Measurements from ENCODE around the gene SOHLH2. TPM values are rescaled to one million over a fixed set of nuclear protein-coding genes. Genes with fewer than 3 reads are reported as not detected.

Gene SOHLH2
- total and polyA plus RNA-seq, 4 donors, result 0.04 to 0.28 (median 0.08) TPM

GRCh38 chr13:36143738-36144137 lies 70.6 kb downstream of the SOHLH2 start:
- Histone ChIP-seq H3K9ac (ENCODE audit: insufficient read depth in 1 of 2, low read length in 2 of 2) (no peak overlapping the region), H3K36me3 (ENCODE audit: control insufficient read depth in 4 of 4, insufficient read depth in 4 of 4, low read length in 4 of 4) (no peaks in the 10 kb centered on the region), H3K9me3 (ENCODE audit: control insufficient read depth in 4 of 4, insufficient read depth in 3 of 4, low read length in 3 of 4) (no peaks in the 10 kb centered on the region), H3K4me1 (ENCODE audit: control insufficient read depth in 5 of 5, insufficient read depth in 5 of 5, low read length in 5 of 5) (peaks cover 0 to 2% (median 0%) of the 10 kb centered on the region in 5 donors), H3K4me3 (no peak overlapping the region), H3K27me3 (ENCODE audit: control insufficient read depth in 3 of 3, insufficient read depth in 3 of 3, low read length in 2 of 3) (no peaks in the 10 kb centered on the region), H3K27ac (ENCODE audit: low read depth in 1 of 2, low read length in 1 of 2) (no peak overlapping the region)
- WGBS, 2 donors, result 84 to 85% methylated on average over 2 of the region's 2 CpGs
- DNase-seq (no peak), ATAC-seq (ENCODE audit: insufficient read depth, low FRiP score) (no peak)
- TF ChIP-seq, protein P1, sequence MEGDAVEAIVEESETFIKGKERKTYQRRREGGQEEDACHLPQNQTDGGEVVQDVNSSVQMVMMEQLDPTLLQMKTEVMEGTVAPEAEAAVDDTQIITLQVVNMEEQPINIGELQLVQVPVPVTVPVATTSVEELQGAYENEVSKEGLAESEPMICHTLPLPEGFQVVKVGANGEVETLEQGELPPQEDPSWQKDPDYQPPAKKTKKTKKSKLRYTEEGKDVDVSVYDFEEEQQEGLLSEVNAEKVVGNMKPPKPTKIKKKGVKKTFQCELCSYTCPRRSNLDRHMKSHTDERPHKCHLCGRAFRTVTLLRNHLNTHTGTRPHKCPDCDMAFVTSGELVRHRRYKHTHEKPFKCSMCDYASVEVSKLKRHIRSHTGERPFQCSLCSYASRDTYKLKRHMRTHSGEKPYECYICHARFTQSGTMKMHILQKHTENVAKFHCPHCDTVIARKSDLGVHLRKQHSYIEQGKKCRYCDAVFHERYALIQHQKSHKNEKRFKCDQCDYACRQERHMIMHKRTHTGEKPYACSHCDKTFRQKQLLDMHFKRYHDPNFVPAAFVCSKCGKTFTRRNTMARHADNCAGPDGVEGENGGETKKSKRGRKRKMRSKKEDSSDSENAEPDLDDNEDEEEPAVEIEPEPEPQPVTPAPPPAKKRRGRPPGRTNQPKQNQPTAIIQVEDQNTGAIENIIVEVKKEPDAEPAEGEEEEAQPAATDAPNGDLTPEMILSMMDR (IDR thresholded peaks at IDR 0.05; ENCODE audit: control extremely low read depth, extremely low read depth), result no peak

DNA sequence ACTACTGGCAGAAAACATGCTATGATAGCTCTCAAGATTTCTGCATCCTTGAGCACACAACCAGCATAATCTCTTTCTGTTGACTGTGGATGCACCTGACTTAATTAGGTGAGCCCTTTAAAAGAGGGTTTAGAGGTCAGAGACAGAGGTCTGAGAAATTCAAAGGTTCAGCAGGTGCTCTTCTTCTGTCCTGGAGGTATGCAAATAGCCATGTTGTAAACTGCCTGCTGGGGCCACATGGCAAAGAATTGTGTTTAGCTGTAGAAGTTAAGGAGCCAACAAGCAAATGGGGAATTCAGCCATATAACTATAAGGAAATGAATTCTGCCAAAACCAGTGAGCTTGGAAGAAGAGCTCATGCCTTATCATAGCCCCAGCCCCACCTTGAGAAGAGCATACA lies 71.6 kb downstream of the SOHLH2 start:
- Histone ChIP-seq H3K36me3 (ENCODE audit: control insufficient read depth in 4 of 4, insufficient read depth in 4 of 4, low read length in 4 of 4) (no peaks in the 10 kb centered on the region), H3K27me3 (ENCODE audit: control insufficient read depth in 3 of 3, insufficient read depth in 3 of 3, low read length in 2 of 3) (no peaks in the 10 kb centered on the region), H3K27ac (ENCODE audit: low read depth in 1 of 2, low read length in 1 of 2) (no peak overlapping the region), H3K4me3 (no peak overlapping the region), H3K9me3 (ENCODE audit: control insufficient read depth in 4 of 4, insufficient read depth in 3 of 4, low read length in 3 of 4) (no peaks in the 10 kb centered on the region), H3K4me1 (ENCODE audit: control insufficient read depth in 5 of 5, insufficient read depth in 5 of 5, low read length in 5 of 5) (peaks cover 0 to 2% (median 0%) of the 10 kb centered on the region in 5 donors), H3K9ac (ENCODE audit: insufficient read depth in 1 of 2, low read length in 2 of 2) (no peak overlapping the region)
- no peak for ATAC-seq (ENCODE audit: insufficient read depth, low FRiP score)
- TF ChIP-seq, protein P1 (IDR thresholded peaks at IDR 0.05; ENCODE audit: control extremely low read depth, extremely low read depth), result no peak
- no peak for DNase-seq

DNA sequence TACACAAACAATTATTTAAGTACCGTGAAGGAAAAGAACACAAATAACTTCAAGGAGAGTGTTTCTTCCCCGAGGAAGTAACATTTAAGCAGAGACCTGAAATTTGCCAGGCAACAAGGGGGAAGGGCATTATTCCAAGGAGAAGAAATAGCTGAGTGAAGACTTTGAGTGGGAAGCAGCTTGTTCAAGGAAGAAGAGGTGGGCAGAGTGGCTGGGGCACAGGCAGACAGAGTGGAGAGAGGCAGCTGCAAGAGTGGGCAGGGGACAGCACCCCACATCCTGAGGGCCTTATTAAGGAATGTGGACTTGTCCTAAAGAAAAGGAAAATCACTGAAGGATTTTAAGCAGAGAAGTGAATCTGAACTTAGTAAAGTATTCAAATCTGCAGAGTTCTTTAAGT lies 78.5 kb downstream of the SOHLH2 start:
- ATAC-seq (ENCODE audit: insufficient read depth, low FRiP score), result no peak
- DNase-seq, result no peak
- H3K9ac ChIP-seq (ENCODE audit: insufficient read depth in 1 of 2, low read length in 2 of 2), result no peak overlapping the region
- H3K27ac ChIP-seq (ENCODE audit: low read depth in 1 of 2, low read length in 1 of 2), result no peak overlapping the region
- no peaks in the 10 kb centered on the region for H3K9me3 ChIP-seq (ENCODE audit: control insufficient read depth in 4 of 4, insufficient read depth in 3 of 4, low read length in 3 of 4)
- TF ChIP-seq, protein P1 (IDR thresholded peaks at IDR 0.05; ENCODE audit: control extremely low read depth, extremely low read depth), result no peak
- no peaks in the 10 kb centered on the region for H3K36me3 ChIP-seq (ENCODE audit: control insufficient read depth in 4 of 4, insufficient read depth in 4 of 4, low read length in 4 of 4)
- WGBS, 2 donors, result 55 to 83% methylated on average over 2 of the region's 2 CpGs
- no peak overlapping the region for H3K4me3 ChIP-seq
- H3K4me1 ChIP-seq (ENCODE audit: control insufficient read depth in 5 of 5, insufficient read depth in 5 of 5, low read length in 5 of 5), result peaks cover 0 to 6% (median 0%) of the 10 kb centered on the region in 5 donors
- no peaks in the 10 kb centered on the region for H3K27me3 ChIP-seq (ENCODE audit: control insufficient read depth in 3 of 3, insufficient read depth in 3 of 3, low read length in 2 of 3)

DNA sequence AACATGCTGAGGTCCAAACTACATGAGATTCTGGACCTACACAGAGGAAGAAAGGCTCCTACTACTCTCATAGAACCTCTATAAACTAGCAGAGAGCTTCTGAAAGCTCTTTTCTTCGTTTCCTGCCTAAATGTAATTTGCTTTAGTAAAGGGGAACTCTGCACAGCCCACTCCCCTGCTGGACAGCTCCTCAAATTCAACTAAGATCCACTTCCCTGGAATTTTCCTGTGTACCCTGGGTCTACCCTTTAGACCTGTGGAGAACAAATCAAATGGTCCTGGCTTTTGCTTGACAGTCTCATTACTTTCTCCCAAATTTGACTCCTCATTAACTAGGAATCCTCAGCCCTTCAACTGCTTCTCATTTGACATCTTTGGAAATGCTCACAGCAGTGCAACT lies 79.7 kb downstream of the SOHLH2 start:
- no peak overlapping the region for H3K4me3 ChIP-seq
- H3K9ac ChIP-seq (ENCODE audit: insufficient read depth in 1 of 2, low read length in 2 of 2), result no peak overlapping the region
- H3K9me3 ChIP-seq (ENCODE audit: control insufficient read depth in 4 of 4, insufficient read depth in 3 of 4, low read length in 3 of 4), result peaks cover 0 to 3% (median 0%) of the 10 kb centered on the region in 4 donors
- H3K4me1 ChIP-seq (ENCODE audit: control insufficient read depth in 5 of 5, insufficient read depth in 5 of 5, low read length in 5 of 5), result peaks cover 0 to 6% (median 5%) of the 10 kb centered on the region in 5 donors
- peaks cover 0 to 7% (median 6%) of the 10 kb centered on the region in 3 donors for H3K27me3 ChIP-seq (ENCODE audit: control insufficient read depth in 3 of 3, insufficient read depth in 3 of 3, low read length in 2 of 3)
- H3K27ac ChIP-seq (ENCODE audit: low read depth in 1 of 2, low read length in 1 of 2), result no peak overlapping the region
- WGBS, 2 donors, result 53 to 58% methylated on average over 1 of the region's 1 CpG
- H3K36me3 ChIP-seq (ENCODE audit: control insufficient read depth in 4 of 4, insufficient read depth in 4 of 4, low read length in 4 of 4), result no peaks in the 10 kb centered on the region
- DNase-seq, result no peak
- TF ChIP-seq, protein P1 (IDR thresholded peaks at IDR 0.05; ENCODE audit: control extremely low read depth, extremely low read depth), result no peak
- no peak for ATAC-seq (ENCODE audit: insufficient read depth, low FRiP score)

Data from lung (tissue), 12 donors.